SK-N-SH treated with all-trans-retinoic acid at 6 μM for 48 hours (cell line): ENCODE data around the gene MPZL2.

Experiments
- ARNTL ChIP-seq: fragments of 450-650 bp; formaldehyde crosslinking; IDR thresholded peaks from 2 replicates; pipeline ENCODE4 v1.5.0; 2020; ENCODE audit warnings: low read depth, mild to moderate bottlenecking, moderate library complexity, borderline replicate concordance
- TCF4 ChIP-seq: fragments of 250-450 bp; sonication (Bioruptor Pico); IDR thresholded peaks from 2 replicates; pipeline ENCODE4 v1.8.0; 2021; ENCODE audit warnings: mild to moderate bottlenecking, moderate library complexity, borderline replicate concordance
- TOX ChIP-seq: fragments of 250-450 bp; sonication (Bioruptor Pico); IDR thresholded peaks from 2 replicates; pipeline ENCODE4 v1.8.0; 2021; ENCODE audit warnings: mild to moderate bottlenecking, moderate library complexity, borderline replicate concordance
- ZC3H10 ChIP-seq: fragments of 250-450 bp; sonication (Bioruptor Pico); IDR thresholded peaks from 2 replicates; pipeline ENCODE4 v1.5.1; 2021; ENCODE audit warnings: mild to moderate bottlenecking, moderate library complexity
- ZFP3 ChIP-seq: fragments of 250-450 bp; sonication (Bioruptor Pico); IDR thresholded peaks from 2 replicates; pipeline ENCODE4 v1.5.0; 2020; ENCODE audit warnings: mild to moderate bottlenecking, moderate library complexity
- ZFP30 ChIP-seq: fragments of 450-650 bp; formaldehyde crosslinking; IDR thresholded peaks from 2 replicates; pipeline ENCODE4 v1.5.0; 2022; ENCODE audit warnings: mild to moderate bottlenecking, moderate library complexity
- ZNF565 ChIP-seq: fragments of 450-650 bp; formaldehyde crosslinking; conservative IDR thresholded peaks from 2 replicates; pipeline ENCODE4 v1.5.0; 2020; ENCODE audit warnings: low read depth, mild to moderate bottlenecking, moderate library complexity
- TF ChIP-seq, protein P1 (sequence below): fragments of 250-450 bp; sonication (Bioruptor Pico); IDR thresholded peaks from 2 replicates; pipeline ENCODE4 v1.5.0; 2020; ENCODE audit warnings: mild to moderate bottlenecking, moderate library complexity
- TF ChIP-seq, protein P2 (sequence below): fragments of 250-450 bp; sonication (Bioruptor Pico); IDR thresholded peaks from 2 replicates; pipeline ENCODE4 v1.5.1; 2020; ENCODE audit warnings: low read depth, mild to moderate bottlenecking, moderate library complexity
- TF ChIP-seq, protein P3 (sequence below): fragments of 250-450 bp; sonication (Bioruptor Pico); IDR thresholded peaks from 2 replicates; pipeline ENCODE4 v1.8.0; 2020; ENCODE audit warnings: mild to moderate bottlenecking, moderate library complexity, borderline replicate concordance

DNA sequence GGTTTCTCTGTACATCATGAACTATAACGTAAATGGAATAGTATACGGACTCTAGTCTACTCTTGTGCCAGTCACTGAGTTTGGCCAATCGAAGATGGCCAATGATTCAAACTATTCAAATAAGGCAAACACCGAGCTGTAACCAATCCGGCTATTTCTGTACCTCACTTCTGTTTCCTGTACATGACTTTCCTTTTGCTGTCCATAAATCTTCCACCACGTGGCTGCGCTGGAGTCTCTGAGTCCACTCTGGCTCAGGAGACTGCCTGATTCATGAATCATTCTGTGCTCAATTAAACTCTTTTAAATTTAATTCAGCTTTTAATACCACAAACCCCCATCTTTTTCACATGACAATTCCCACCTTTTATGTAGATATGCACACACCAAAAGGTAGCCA, 37.8 kb downstream of the MPZL2 start:
- TF ChIP-seq, protein P1, sequence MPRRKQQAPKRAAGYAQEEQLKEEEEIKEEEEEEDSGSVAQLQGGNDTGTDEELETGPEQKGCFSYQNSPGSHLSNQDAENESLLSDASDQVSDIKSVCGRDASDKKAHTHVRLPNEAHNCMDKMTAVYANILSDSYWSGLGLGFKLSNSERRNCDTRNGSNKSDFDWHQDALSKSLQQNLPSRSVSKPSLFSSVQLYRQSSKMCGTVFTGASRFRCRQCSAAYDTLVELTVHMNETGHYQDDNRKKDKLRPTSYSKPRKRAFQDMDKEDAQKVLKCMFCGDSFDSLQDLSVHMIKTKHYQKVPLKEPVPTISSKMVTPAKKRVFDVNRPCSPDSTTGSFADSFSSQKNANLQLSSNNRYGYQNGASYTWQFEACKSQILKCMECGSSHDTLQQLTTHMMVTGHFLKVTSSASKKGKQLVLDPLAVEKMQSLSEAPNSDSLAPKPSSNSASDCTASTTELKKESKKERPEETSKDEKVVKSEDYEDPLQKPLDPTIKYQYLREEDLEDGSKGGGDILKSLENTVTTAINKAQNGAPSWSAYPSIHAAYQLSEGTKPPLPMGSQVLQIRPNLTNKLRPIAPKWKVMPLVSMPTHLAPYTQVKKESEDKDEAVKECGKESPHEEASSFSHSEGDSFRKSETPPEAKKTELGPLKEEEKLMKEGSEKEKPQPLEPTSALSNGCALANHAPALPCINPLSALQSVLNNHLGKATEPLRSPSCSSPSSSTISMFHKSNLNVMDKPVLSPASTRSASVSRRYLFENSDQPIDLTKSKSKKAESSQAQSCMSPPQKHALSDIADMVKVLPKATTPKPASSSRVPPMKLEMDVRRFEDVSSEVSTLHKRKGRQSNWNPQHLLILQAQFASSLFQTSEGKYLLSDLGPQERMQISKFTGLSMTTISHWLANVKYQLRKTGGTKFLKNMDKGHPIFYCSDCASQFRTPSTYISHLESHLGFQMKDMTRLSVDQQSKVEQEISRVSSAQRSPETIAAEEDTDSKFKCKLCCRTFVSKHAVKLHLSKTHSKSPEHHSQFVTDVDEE (CRISPR knock-in tag), result no peak
- TF ChIP-seq, protein P2, sequence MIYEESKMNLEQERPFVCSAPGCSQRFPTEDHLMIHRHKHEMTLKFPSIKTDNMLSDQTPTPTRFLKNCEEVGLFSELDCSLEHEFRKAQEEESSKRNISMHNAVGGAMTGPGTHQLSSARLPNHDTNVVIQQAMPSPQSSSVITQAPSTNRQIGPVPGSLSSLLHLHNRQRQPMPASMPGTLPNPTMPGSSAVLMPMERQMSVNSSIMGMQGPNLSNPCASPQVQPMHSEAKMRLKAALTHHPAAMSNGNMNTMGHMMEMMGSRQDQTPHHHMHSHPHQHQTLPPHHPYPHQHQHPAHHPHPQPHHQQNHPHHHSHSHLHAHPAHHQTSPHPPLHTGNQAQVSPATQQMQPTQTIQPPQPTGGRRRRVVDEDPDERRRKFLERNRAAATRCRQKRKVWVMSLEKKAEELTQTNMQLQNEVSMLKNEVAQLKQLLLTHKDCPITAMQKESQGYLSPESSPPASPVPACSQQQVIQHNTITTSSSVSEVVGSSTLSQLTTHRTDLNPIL (CRISPR knock-in tag), result no peak
- TF ChIP-seq ZFP30 (CRISPR knock-in tag) (no peak), ZNF565 (CRISPR knock-in tag) (no peak), ZFP3 (CRISPR knock-in tag) (no peak), ARNTL (CRISPR knock-in tag) (no peak), TCF4 (CRISPR knock-in tag) (no peak), ZC3H10 (CRISPR knock-in tag) (no peak), TOX (no peak)
- TF ChIP-seq, protein P3, sequence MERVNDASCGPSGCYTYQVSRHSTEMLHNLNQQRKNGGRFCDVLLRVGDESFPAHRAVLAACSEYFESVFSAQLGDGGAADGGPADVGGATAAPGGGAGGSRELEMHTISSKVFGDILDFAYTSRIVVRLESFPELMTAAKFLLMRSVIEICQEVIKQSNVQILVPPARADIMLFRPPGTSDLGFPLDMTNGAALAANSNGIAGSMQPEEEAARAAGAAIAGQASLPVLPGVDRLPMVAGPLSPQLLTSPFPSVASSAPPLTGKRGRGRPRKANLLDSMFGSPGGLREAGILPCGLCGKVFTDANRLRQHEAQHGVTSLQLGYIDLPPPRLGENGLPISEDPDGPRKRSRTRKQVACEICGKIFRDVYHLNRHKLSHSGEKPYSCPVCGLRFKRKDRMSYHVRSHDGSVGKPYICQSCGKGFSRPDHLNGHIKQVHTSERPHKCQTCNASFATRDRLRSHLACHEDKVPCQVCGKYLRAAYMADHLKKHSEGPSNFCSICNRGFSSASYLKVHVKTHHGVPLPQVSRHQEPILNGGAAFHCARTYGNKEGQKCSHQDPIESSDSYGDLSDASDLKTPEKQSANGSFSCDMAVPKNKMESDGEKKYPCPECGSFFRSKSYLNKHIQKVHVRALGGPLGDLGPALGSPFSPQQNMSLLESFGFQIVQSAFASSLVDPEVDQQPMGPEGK, result no peak
